ENCODE data around the gene GBGT1.
A peak's percentile ranks its signal among the peaks of the same experiment; 100 is the strongest.
"Not testable (repeated sequence)": the region's sequence is repeated elsewhere in the genome, so short reads cannot be mapped to it uniquely, and the experiment has no call there.

Gene GBGT1

DNA sequence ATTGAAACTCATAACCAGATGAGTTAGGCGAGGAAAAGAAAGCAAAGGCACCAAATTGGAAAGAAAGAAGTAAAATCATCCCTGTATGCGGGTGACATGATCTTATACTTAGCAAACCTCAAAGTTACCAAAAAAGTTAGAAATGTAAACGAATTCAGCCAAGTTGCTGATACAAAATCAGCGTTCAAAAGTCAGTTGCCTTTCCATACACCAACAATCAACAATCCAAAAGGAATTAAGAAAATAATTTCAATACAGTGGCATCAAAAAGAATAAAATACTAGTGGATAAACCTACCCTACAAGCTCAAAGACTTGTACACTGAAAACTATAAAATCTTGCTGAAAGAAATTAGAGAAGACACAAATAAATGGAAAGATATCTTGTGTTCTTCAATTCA, 30.9 kb upstream of the GBGT1 start:
- no peak for DNase-seq

DNA sequence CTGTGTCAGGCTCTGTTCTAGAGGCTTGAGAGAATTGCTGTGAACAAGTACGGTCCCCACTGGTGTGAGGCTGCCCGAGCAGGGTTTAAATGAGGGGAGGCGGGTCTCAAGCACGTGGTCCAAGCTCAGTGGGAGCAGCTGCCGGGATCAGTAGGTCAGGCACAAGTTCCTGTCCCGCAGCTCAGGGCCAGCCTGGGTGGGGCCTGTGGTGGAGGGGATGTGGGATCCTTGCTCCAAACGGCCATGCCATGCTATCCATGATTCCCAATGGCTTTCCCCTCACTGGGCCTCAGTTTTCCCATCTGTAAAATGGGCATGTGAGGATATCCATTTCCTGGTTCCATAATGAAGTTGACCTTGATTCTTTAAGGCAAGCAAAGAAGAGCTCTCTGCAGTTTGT, 28.3 kb upstream of the GBGT1 start:
- no peak for DNase-seq

DNA sequence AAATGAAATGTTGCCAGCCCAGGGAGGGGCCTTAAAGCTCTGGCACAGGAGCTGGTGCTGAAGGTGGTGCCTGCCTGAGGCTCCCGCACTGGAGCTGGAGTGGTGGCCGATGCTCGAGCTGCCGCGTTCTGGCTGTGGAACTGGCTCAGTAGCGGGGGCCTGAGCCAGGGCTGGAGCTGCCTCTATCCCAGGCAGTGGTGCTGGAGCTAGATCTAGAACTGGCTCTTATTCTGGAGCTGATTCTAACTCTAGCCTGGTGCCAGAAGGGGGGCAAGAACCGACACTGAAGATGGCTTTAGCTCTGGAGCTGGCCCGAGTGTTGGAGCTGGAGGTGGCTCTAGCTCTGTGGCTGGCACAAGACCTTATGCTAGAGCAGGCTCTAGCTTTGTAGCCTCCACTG, 26.1 kb upstream of the GBGT1 start:
- DNase-seq, result no peak

DNA sequence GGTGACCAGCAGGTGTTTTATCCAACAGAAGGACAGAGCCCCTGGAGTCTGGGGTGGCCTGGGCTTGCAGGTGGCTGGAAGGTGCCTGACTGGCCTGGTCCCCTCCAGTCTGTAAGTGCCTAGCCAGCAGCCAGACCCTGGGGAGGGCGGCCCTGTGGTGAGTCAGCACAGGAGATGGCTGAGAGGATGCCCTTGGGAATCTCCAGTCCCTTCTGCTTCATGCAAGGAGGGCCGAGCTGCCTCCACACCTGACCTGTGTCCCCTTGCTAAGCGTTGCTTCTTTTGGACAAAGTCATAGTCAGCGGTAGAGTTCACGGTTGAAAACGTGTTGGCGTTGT, 25.1 kb upstream of the GBGT1 start:
- no peak for DNase-seq

DNA sequence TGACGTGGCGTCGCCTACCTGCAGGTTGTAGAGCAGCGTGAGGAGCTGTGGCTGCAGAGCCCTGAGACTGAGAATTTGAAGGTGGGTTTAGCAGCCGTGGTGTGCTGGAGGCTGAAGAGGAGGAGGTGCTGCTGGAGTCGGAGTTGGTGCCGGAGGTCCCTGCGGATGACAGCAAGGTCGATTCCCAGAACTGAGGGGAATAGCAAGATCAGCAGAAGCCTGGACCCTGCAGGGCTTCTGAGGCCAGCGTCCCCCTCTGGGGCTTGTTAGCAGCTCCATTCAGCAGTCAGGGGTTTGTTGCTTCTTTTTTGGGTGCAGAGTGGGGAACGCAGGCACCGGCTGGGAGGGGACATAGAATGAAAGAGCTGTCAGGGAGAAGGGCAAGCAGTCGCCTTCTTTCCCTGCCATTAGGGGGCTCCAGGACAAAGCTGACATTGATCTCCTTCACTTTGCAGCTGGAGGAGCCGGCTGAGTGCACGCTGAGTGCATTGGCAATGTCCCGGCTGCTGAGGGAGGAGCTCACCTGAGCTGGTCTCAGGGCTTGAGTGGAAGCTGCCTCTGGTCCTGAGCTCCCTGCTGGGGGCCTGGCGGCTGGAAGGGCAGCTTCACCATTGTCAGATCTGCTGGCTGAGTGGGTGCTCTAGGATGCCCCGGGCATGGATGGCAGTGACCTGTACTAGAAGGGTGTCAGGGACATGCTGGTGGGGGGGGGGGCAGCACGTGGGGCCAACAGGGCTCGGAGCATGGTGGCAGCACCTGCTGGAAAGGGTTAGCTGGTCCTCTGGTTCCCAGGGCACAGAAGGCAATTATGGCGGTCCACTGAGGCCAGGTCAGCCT, 24.5 kb upstream of the GBGT1 start:
- no peak for DNase-seq

DNA sequence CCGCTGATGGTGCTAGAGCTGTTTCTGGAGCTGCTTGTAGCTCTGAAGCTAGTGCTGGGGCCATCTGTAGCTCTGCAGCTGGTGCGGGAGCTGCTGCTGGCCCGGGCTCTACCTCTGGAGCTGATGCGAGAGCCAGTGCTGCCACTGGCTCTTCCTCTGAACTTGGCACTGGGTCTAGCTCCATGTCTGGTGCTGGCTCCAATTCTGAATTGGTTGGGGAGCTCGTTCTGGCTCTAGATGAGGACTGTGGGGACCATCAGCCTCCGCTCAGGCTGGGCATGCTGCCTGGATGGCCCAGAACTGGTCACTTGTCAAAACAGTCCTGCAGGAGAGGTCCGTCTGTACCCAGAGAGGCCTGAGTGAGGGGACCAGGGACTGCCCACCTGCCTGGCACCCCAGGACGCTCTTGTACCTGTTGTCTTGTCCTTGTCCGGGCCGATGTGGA, 23.9 kb upstream of the GBGT1 start:
- no peak for DNase-seq

DNA sequence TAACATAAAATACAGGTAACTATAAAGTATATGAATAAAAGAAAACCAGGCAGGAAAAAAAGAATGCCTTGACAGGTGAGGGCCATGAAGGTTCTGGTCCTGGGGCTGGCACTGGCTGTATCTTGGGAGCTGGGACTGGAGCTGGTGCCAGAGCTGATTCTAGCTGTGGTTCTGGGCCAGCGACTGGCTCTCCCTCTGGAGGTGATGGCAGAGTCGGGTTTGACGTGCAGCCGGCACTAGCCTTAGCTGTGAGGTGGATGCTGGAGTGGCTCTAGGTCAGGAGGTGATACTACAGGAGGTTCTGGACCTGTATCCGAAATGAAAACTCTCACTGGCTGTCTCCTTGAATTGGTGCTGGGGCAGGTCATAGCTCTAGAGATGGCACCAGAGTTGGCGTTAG, 23.0 kb upstream of the GBGT1 start:
- DNase-seq, result no peak

DNA sequence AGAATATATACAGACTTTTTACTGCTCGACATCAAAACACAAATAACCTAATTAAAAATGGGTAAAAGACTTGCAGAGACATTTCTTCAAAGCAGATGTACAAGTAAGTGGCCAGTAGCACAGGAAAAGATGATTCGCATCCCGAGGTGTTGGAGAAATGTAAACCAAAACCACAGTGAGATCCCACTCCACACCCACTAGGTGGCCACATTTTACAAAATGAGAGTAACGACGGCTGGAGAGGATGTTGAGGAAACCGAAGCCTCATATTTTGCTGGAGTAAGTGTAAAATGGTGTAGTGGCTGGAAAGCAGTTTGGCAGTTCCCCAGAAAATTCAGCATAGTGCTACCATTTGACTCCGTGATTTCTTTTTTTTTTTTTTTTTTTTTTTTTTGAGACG, 21.3 kb upstream of the GBGT1 start:
- peak; percentile 44 for DNase-seq

DNA sequence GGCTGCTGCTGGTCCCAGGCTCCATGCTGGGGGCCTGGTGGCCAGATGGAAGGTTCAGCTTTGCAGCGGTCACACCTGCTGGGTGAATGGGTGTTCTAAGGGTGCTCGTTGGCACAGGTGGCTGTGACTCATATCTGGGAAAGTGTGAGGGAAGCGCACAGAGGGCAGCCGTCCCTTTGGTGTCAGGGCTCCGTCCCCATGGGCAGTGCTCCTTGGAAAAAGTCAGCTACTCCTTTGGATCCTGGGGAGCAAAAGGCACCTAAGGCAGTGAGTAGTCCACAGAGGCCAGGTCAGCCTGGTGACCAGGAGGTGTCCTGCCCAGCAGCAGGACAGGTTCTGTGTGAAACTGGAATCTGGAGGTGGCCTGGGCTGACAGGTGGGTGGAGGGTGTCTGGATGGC, 18.4 kb upstream of the GBGT1 start:
- no peak for DNase-seq

DNA sequence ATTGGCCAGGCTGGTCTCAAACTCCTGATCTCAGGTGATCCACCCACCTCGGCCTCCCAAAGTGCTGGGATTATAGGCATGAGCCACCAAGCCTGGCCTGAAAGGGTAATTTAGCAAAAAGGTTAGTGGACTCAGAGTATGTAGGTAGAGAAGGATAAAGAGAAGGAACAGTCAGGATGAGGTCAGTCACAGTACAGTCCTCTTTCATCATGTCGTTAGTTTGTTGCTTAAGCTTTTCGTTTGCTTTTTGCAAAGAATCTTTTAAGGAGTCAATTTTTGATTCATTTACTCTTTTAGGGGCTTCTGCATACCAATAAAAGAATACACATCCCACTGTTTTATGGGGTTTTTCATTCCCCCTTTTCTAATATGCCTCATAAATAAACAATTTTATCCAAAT, 17.8 kb upstream of the GBGT1 start:
- no peak for DNase-seq

DNA sequence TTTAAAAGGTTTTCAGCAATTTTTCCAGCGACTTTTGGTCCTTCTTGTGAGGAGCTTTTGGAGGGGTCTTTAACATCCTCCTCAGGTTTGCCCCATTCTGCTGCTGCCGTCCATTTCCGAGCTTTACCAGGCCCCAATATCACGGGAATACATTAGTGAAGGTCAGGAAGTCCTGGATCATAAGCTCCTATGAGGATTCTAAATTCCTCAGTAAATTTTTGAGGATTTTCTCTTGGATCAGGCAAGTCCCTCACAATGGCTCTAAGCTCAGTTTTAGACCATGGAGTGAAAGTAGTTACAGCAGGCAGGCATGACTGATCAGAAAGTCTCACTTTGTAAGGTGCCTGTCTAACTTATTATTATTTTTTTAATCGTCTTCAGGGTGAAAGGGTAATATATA, 17.2 kb upstream of the GBGT1 start:
- no peak for DNase-seq

DNA sequence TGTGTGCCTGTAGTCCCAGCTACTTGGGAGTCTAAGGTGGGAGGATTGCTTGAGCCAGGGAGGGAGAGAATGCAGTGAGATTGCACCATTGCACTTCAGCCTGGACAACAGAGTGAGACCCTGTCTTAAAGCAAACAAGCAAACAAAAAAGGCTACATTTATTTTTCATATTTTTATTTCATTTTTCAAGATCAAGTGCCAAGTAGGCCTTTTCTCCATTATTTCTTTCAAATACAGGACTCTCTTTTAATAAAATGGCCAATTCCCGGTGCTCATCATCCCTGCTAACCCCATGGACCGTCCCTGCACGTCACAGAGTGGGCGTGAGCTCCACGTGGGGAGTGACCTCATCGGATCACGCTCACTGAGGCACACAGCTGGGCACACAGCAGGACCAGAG, 9.3 kb upstream of the GBGT1 start:
- DNase-seq, result no peak

DNA sequence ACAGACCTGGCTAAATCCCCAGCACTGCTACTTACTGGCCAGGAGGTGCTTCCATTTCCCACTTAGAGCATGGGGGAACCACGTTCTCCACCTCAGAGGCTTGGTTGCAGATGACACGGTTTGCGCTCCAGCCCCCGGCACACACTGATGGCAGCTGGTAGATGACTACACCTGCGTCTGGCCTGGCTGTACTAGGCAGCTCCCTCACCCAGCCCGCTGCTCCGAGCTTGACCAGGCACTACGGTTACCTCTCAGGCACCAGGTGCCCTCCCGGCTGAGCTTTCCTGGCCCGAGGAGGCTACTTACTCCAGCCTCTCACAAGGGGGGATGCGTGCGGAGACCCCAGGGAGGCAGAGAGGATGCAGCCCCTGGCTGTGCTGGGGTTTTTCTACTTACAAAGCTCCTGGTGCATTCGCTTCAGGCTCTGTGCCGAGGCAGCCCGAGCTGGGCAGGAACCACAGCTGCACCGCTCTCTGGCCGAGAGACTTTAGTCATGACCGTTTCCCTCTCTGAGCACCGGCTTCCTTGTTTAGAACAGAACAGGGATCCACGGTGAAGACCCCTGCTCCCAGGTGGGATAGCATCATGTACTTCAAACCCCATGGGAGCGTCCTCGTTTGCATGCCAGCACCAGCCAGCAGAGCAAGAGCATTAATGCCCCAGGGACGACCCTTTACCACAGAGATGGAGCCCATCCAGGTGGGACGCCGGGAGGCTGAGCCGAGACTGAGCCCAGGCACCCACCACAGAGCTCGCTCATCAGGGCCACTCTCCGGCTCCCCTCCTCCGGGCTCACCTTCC, 7.6 kb upstream of the GBGT1 start:
- no peak for DNase-seq

DNA sequence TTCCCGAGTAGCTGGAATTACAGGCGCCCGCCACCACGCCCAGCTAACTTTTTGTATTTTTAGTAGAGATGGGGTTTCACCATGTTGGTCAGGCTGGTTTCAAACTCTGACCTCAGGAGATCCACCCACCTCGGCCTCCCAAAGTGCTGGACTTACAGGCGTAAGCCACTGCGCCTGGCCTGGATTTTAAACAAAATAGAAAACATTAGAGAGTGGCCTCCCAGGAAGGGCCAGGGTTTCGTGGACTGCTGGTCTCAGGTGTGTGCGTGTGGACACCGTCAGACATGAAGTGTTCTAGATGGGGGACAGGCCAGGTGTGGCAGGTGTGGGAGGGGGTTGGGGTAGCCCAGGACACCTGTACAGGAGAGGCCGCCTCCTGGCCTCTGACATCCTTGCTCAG, 7.0 kb upstream of the GBGT1 start:
- no peak for DNase-seq

DNA sequence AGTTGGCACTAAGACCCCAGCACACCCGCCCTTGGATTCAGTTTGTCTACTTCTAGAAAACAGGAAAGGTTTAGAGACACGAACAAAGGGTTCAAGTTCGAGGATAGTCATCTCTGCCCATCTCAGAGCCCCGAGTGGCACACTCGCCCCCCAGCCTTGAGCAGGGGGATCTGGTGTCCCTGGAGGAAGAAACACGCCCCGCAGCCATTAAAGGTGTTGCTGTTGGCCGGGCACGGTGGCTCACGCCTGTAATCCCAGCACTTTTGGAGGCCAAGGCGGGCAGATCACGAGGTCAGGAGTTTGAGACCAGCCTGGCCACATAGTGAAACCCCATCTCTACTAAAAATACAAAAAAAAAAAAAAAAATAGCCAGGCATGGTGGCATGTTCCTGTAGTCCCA, 6.0 kb upstream of the GBGT1 start:
- DNase-seq, result not testable (repeated sequence)

DNA sequence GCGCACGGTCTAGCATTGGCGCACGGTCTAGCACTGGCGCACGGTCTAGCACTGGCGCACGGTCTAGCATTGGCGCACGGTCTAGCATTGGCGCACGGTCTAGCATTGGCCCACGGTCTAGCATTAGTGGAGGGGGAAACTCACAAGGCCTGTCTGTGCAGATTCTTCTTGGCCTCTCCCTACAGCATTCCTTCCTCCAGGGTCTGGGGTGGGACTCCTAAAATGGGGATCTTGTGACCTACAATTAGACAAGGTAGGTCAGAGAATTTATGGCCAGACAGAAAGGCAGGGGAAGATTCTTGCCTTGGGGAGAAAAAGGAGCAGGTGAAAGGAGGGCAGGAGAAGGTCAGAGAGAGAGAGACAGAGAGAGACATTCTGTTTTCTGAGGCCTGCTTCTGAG, 5.4 kb upstream of the GBGT1 start:
- no peak for DNase-seq

DNA sequence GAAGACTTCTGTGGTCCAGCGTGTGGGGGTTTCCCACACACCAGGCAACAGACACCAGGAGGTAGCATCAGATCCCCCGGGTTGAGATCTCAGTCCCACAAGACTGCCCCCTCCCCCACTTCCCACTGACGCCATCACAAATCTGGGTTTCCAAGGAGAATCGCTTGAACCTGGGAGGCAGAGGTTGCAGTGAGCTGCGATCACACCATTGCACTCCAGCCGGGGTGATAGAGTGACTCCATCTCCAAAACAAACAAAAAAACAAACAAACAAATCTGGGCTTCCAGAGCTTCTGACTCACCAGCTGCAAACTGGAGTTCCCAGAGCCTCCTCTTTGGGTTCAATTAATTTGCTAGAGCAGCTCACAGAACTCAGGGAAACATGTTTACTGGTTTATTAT, 4.7 kb upstream of the GBGT1 start:
- DNase-seq, result no peak

DNA sequence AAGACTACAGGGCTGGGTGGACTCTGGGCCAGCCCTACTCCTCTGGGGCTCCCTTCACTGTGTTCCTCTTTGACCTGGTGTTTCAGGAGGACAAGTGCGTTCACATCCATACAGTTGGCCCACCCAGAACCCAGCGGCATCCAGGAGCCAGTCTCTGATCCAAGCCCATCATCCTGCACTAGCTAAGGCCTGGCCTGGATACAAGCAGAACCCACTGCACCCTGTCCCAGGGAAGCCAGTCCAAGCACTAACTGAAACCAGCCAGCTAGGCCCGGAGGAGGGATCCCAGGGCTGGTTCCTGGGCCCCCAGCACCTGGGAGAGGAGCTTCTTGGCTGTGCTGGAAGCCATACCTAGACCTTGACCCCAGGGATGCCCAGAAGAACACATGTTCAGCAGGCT, 4.1 kb upstream of the GBGT1 start:
- no peak for DNase-seq

DNA sequence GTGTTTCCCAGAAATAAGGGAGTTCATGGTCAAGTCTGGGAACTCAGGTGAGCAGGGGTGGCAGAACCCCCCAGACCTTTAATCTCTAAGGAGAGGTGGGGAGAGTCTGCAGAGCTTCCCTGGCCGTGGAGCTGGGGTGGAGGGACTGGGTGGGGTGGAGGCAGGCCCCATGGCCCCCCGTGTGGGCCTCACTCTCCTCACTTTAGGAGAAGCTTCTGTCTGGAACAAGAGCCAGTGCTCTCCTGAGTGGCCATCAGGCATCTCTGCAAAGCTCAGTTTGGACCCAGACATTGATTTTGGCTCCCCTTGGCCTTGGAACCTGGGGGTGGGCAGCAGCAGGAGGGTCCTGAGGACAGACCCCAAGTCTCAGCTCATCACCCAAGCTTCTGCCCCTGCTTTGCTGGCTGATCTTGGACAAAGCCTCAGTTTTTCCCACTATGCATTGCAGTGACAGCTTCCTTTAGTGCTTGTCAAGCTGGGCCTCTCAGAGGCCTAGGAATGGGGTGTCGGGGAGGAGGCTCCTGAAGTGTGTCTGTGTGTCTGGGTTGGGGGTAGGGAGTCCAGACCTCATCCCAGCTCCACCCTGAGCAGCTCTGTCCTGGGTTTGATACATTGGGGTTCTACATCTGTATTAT, 3.5 kb upstream of the GBGT1 start:
- no peak for DNase-seq

DNA sequence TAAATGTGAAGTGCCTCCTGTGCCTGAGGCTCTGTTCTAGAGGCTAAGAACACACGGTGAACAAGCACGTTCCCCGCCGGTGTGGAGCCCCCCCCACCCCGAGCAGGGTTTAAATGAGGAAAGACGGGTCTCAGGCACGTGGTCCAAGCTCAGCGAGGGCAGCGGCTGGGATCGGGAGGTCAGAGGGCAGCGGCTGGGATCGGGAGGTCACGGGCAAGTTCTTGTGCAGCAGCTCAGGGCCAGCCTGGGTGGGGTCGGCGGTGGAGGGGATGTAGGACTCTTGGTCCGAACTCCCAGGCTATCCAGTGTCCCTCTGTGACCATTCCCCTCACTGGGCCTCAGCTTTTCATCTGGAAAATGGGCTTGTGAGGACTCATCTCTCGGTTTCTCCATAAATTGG, 2.7 kb upstream of the GBGT1 start:
- no peak for DNase-seq

DNA sequence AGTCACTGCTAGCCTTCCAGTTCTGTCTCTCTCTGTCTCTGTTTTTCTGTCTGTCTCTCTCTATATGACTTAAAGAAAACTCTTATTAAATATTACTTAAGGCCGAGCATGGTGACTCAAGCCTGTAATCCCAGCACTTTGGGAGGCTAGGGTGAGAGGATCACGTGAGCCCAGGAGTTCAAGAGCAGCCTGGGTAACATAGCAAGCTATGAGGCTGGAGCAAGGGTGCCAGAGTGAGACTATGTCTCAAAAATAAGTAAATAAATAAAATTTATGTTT, 1.7 kb upstream of the GBGT1 start:
- DNase-seq, result no peak

DNA sequence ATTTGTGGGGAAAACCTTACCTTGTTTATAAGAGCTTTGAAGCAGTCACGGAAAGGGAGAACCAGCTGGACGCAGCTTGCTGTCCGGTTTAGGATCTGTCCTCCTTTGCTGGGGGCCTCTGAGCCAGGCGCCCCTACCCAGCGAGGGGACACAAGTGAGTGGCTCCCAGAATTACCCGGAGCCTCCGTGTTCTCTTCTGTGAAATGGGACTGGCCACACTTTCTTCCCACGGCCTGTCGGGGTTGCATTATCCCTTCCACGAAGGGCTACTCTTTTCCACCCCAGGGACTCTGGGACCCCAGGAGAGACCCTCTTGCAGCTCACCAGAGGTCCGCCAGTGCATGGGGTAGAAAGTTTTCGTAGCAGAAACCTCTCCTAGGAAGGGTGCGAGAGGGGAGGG, 477 bp upstream of the GBGT1 start:
- no peak for DNase-seq

DNA sequence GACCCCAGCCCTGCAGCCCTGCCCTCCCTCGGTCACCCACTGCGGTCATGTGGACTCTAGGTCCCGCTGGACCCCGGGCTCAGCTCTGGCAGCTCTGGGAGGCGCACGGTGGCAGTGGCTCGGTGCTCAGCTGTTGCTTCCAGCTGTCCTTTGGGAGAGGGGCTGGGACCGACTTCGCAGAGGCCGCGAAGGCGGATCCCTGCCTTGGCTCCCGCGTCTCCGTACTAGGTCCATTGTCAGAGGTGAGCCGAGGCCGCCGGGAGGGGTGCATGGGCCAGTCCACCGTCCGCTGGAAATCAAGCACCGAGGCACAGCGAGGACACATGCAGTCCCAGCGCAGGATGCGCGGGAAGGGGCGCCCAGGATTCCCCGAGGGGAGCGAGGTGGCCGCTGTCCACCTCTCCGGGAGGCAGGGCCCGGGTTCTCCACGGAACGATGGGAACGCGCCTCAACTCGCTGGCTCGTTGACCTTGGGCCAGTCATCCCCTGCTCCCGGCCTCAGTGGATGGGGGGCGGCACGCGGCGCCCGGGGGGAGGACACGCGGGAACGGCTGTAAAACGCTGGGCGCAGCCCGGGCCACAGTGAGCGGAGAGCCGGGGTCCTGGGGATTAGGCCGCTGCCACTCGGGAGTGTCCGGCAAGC, 732 bp downstream of the GBGT1 start:
- DNase-seq, result no peak

DNA sequence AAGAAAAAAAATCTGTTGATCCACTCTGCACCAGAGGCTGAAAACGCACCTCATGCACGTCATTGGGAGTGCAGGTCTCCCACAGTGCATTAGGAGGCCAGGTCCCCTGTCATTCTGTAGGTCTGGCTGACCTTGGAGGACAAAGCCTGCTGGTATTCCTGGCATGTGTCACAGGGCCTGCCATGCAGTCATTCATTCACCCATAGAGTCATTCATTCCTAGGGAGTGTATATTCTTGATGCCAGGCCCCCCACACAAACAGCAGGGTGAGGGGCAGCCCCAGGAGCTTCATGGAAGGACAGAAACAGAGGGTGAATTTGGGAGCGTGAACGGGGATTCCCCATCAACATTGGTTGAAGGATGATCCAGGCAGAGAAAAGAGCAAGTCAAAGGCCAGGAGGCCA, 2.2 kb downstream of the GBGT1 start:
- DNase-seq, result no peak

Data from CD4-positive, alpha-beta T cell treated with Interleukin-17A for 4 hours (primary cell).